Activated T-helper 1 cell treated with anti-CD3 and anti-CD28 coated beads, Interleukin-12 subunit alpha, Interleukin-12 subunit beta, Interleukin-2, Interleukin-4 antibody, amounts not matched to agents 30 ng/mL and 10 ng/mL and 1 ng/mL, durations not matched to agents 14 hours and 24 hours and 36 hours (primary cell): ENCODE data around the gene BEAN1. TPM values are rescaled to one million over a fixed set of nuclear protein-coding genes. Genes with fewer than 3 reads are reported as not detected.
A peak's percentile ranks its signal among the peaks of the same experiment; 100 is the strongest.

Experiments
- DNase-seq: peaks from one replicate; pipeline ENCODE4 v3.0.0; 2021; ENCODE audit warnings: low spot score
- H3K27ac Mint-ChIP-seq: one replicate; pipeline ENCODE4 v1.8.0; 2021; ENCODE audit warnings: mild to moderate bottlenecking, mixed read lengths
- H3K27me3 Mint-ChIP-seq: one replicate; pipeline ENCODE4 v1.8.0; 2022; ENCODE audit warnings: mild to moderate bottlenecking, moderate library complexity, mixed read lengths; ENCODE audit not compliant: insufficient read depth
- H3K36me3 Mint-ChIP-seq: one replicate; pipeline ENCODE4 v1.8.0; 2021; ENCODE audit warnings: low read depth, mixed read lengths
- H3K4me1 Mint-ChIP-seq: one replicate; pipeline ENCODE4 v1.8.0; 2021; ENCODE audit warnings: low read depth, mixed read lengths
- H3K4me3 Mint-ChIP-seq: one replicate; pipeline ENCODE4 v1.8.0; 2021; ENCODE audit warnings: mild to moderate bottlenecking, moderate library complexity, mixed read lengths
- H3K9me3 Mint-ChIP-seq: one replicate; pipeline ENCODE4 v1.8.0; 2021; ENCODE audit warnings: mixed read lengths
- intact Hi-C: fragments of 100-400 bp; cut with micrococcal nuclease; formaldehyde crosslinking; loops from one replicate; pipeline ENCODE4 v1.15.1; 2024
- total RNA-seq: library from RNA; stranded (reverse); gene quantifications from 2 replicates; pipeline ENCODE4 v1.2.3, GENCODE V29; 2022

BEAN1 gene
- total RNA-seq, 1 donor from 2014 or later = not detected

- no peaks in the 10 kb centered on the region for H3K9me3 Mint-ChIP-seq
- H3K27ac Mint-ChIP-seq = peak overlapping the region; percentile 69
- H3K36me3 Mint-ChIP-seq = no peaks in the 10 kb centered on the region
- no peaks in the 10 kb centered on the region for H3K27me3 Mint-ChIP-seq
- intact Hi-C loops = no loop called here
- DNase-seq = peak; percentile 69
- H3K4me1 Mint-ChIP-seq = peaks cover 47% of the 10 kb centered on the region
- H3K4me3 Mint-ChIP-seq = peak overlapping the region; percentile 21
Observed at GRCh38 chr16:66474750-66475199, 47.7 kb downstream of the BEAN1 start.

GRCh38 chr16:66475232-66475631, 48.1 kb downstream of the BEAN1 start:
- Mint-ChIP-seq H3K27me3 (no peaks in the 10 kb centered on the region), H3K9me3 (no peaks in the 10 kb centered on the region), H3K4me1 (peaks cover 47% of the 10 kb centered on the region), H3K27ac (no peak overlapping the region), H3K4me3 (no peak overlapping the region), H3K36me3 (no peaks in the 10 kb centered on the region)
- intact Hi-C loops = no loop called here
- no peak for DNase-seq

- intact Hi-C loops = no loop called here
- H3K9me3 Mint-ChIP-seq = no peaks in the 10 kb centered on the region
- no peak overlapping the region for H3K4me3 Mint-ChIP-seq
- DNase-seq = peak; percentile 33
- no peak overlapping the region for H3K27ac Mint-ChIP-seq
- no peaks in the 10 kb centered on the region for H3K36me3 Mint-ChIP-seq
- peaks cover 47% of the 10 kb centered on the region for H3K4me1 Mint-ChIP-seq
- no peaks in the 10 kb centered on the region for H3K27me3 Mint-ChIP-seq
Observed at GRCh38 chr16:66476328-66477027, 49.4 kb downstream of the BEAN1 start.

DNA sequence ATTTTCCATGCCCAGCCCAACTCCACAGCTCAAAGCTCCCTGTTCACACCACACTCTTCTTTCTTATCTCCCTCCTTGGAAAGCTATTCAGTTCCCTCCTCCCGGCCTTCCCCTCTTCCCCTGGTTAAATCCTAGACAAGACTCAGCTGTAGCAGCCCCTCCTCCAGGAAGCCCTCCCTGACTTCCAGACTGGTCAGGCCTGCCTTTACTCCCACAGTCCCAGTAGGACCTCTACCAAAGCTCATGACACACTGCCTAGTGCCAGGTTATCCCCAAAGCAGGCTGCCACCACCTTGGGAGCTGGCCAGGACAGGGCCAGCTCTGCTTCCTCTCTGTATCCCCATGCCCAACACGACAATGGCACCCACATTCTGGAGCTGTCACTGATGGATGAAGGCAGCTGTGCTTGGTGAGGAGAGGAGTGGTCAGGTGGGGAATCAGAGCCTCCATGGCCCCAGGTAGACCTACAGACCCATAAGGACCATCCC, 50.0 kb downstream of the BEAN1 start:
- no peak overlapping the region for H3K4me3 Mint-ChIP-seq
- no peaks in the 10 kb centered on the region for H3K36me3 Mint-ChIP-seq
- intact Hi-C loops = no loop called here
- peaks cover 47% of the 10 kb centered on the region for H3K4me1 Mint-ChIP-seq
- no peaks in the 10 kb centered on the region for H3K27me3 Mint-ChIP-seq
- no peak overlapping the region for H3K27ac Mint-ChIP-seq
- H3K9me3 Mint-ChIP-seq = no peaks in the 10 kb centered on the region
- no peak for DNase-seq

DNA sequence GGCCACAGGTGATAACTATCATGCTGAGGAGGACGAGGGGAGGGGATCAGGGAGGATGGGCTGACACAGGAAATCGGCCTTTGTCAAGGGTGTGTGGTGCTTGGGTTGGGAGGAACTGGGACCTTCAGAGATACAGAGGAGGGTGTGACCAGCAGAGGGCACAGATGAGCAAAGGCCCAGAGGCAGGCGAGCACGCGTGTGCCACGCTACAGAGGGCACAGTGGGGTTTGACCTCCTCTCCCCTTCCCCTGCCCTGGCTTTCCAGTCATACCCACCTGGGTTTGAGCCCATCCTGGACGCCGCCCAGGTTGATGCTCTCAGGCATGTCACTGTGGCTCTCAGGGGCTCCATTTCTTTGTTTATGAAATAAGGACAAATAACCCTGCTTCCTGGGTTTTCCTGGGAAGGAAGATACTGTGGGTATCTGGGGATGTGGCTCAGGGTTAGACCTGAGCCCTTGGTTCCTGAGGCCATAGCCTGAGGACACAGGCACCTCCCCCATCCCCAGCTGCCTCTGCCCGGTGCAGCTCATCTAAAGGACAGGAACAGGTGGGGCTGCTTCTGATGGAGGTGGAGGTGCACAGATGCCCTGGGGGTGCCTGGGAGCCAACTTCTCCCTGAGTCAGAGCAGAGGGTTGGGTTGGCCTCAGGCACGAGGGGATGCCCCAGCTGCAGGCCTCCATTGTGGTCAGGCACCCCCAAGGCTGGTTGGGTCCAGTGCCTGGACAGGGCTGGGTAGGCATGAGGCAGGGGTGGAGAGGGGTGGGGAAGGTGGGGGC, 51.8 kb downstream of the BEAN1 start:
- no peak overlapping the region for H3K4me3 Mint-ChIP-seq
- H3K27ac Mint-ChIP-seq = peak overlapping the region; percentile 21
- no peaks in the 10 kb centered on the region for H3K36me3 Mint-ChIP-seq
- intact Hi-C loops = loop anchor here (1.0 kb wide), 5 partner anchors 37 to 126 kb away; partner anchors contain the start of gene CKLF
- no peaks in the 10 kb centered on the region for H3K27me3 Mint-ChIP-seq
- peaks cover 57% of the 10 kb centered on the region for H3K4me1 Mint-ChIP-seq
- no peaks in the 10 kb centered on the region for H3K9me3 Mint-ChIP-seq
- peak; percentile 73 for DNase-seq

DNA sequence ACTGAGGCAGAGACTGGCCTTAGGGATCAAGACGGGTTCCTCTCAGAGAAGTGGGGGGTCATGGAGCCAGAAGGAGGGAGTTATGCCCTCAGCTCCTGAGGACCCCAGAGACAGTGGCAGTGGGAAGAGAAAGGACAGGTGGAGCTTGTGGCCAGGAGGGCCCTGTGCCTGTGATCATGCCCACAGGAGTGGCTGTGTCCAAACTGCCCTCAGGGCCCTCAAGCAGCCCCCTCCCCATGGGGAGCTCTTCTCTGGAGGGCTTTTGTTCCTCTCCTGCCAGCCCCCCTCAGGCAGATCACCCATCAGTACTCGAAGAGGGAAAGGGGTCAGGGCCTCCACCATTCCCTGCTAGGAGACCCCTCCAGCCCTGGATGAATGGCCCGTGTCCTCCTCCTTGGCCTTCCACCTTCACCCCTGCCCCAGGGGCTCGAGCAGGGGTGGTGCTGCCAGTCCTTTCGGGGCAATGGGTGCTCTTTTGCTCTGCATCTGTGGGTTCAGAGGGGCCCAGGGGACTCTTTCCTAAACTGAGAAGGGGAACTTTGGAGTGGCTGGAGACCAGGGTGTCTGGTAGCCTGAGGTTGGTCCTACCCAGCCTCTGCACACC, 52.7 kb downstream of the BEAN1 start:
- Mint-ChIP-seq H3K27me3 (no peaks in the 10 kb centered on the region), H3K4me1 (peaks cover 55% of the 10 kb centered on the region), H3K4me3 (no peak overlapping the region), H3K36me3 (no peaks in the 10 kb centered on the region), H3K27ac (peak overlapping the region; percentile 52), H3K9me3 (no peaks in the 10 kb centered on the region)
- intact Hi-C loops = loop anchor here (5.0 kb wide), 1 partner anchor 122 kb away; no protein-coding TSS in a partner anchor
- DNase-seq = no peak

DNA sequence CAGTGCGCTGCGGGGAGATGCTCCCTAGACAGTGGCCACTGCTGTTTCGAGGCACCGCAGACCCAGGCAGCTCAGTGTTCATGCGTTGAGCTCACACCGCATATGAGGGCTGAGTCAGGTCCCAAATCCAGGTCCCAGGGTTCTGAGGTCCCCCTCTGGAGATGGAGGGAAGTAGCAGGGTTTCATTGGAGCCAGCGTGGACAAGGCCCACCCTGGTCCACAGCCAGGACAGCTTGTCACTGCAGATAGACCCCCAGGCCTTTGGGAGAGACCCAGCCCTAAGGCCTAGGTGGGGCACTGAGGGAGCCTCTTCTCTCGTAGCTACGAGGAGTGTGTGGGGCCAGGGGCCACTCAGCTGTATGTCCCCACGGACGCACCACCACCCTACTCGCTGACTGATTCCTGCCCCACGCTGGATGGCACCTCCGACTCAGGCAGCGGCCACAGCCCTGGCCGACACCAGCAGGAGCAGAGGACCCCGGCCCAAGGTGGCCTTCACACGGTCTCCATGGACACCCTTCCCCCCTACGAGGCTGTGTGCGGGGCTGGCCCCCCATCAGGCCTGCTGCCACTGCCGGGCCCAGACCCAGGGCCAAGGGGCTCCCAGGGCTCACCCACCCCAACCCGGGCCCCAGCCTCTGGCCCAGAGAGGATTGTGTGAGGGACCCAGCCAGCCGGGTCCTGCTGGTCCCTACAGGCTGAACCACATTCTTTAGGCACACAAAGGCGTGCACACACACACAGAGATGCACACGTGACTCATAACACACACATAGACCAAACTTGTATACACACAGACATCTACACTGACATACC, 53.4 kb downstream of the BEAN1 start:
- Mint-ChIP-seq H3K27me3 (no peaks in the 10 kb centered on the region), H3K4me3 (no peak overlapping the region), H3K9me3 (no peaks in the 10 kb centered on the region), H3K4me1 (peaks cover 48% of the 10 kb centered on the region), H3K36me3 (no peaks in the 10 kb centered on the region), H3K27ac (peak overlapping the region; percentile 52)
- DNase-seq = no peak
- intact Hi-C loops = loop anchor here (5.0 kb wide), 1 partner anchor 123 kb away; no protein-coding TSS in a partner anchor

GRCh38 chr16:66481081-66481942, 54.2 kb downstream of the BEAN1 start:
- DNase-seq = no peak
- intact Hi-C loops = loop anchor here (5.0 kb wide), 1 partner anchor 124 kb away; no protein-coding TSS in a partner anchor
- peak overlapping the region; percentile 48 for H3K27ac Mint-ChIP-seq
- H3K4me3 Mint-ChIP-seq = no peak overlapping the region
- H3K27me3 Mint-ChIP-seq = no peaks in the 10 kb centered on the region
- no peaks in the 10 kb centered on the region for H3K36me3 Mint-ChIP-seq
- no peaks in the 10 kb centered on the region for H3K9me3 Mint-ChIP-seq
- peaks cover 47% of the 10 kb centered on the region for H3K4me1 Mint-ChIP-seq

DNA sequence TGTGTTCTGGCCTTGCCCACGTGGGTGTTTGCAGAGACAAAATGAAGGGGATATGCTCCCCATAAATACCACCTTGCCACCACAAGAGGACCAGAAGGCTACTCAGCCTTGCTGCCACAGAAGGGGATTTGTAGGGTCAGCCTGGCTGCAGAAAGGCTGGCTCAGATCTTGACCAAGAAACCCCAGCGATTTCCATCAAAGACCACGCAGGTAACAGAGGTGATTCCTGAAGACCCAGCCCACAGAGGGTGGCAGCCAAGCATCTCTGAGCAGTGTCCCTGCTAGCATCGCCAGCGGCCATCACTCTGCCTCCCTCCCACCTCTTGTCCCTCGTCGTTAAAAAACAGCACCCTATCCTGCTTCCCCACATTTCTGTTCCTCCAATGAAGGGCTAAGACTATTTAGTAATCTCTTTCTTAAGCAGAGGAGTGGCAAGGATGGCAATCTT, 54.9 kb downstream of the BEAN1 start:
- intact Hi-C loops = loop anchor here (5.0 kb wide), 1 partner anchor 125 kb away; no protein-coding TSS in a partner anchor
- no peak overlapping the region for H3K27ac Mint-ChIP-seq
- H3K4me1 Mint-ChIP-seq = peaks cover 41% of the 10 kb centered on the region
- no peak for DNase-seq
- no peaks in the 10 kb centered on the region for H3K27me3 Mint-ChIP-seq
- no peaks in the 10 kb centered on the region for H3K36me3 Mint-ChIP-seq
- H3K4me3 Mint-ChIP-seq = no peak overlapping the region
- H3K9me3 Mint-ChIP-seq = no peaks in the 10 kb centered on the region

DNA sequence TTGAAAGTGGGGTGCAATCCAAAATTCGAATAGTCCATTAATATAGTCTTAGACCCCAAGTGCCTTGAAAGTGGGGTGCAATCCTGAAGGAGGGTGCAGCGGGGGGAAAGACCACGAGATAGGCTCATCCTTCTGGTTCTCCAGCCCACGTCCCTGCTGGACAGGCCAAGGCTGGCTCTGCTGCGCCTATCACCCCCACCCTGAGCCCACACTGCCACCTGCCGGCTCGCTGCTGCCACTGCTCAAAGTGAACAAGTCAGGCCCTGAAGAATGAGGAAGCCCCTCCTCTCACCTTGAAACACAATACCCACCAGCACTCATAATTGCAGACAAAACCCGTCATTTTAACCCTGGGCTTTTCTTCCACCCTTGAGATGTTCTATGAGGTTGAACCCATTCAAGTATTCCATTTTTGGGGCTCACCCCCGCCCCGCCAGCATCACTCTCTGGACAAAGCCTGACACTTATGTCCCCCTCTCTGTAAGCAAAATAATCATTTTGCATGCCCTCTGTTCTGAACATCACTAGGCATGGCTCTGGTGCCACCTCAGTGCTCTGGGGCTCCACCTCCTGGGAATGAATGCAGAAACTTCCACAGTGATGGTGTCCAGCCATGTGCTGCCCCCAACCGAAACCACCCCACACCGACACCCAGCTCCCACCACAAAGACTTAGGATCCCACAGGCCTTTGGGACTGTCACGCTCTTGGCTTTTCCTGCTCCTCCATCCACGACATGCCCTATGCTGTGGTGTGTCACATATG, 56.8 kb downstream of the BEAN1 start:
- no peaks in the 10 kb centered on the region for H3K36me3 Mint-ChIP-seq

More for the DNA sequence above, 56.8 kb downstream of the BEAN1 start:
- peak; percentile 68 for DNase-seq
- Mint-ChIP-seq H3K4me1 (peaks cover 27% of the 10 kb centered on the region), H3K27me3 (no peaks in the 10 kb centered on the region), H3K9me3 (no peaks in the 10 kb centered on the region), H3K4me3 (no peak overlapping the region), H3K27ac (peak overlapping the region; percentile 29)
- intact Hi-C loops = loop anchor here (1.0 to 5.0 kb wide), 3 partner anchors 32 to 127 kb away; no protein-coding TSS in a partner anchor
